NCI-H1436 (cell line): ENCODE data around the gene EFHC2.
"Not testable (repeated sequence)": the region's sequence is repeated elsewhere in the genome, so short reads cannot be mapped to it uniquely, and the experiment has no call there.

Experiments used
- DNase-seq: peaks from one replicate; lab custom pipeline; 2025; lab: John Stamatoyannopoulos, UW

The EFHC2 gene

GRCh38 chrX:44234116-44234515, 109.4 kb downstream of the EFHC2 start:
- no peak for DNase-seq

- no peak for DNase-seq
Measured at GRCh38 chrX:44232081-44232480, 111.4 kb downstream of the EFHC2 start.

- DNase-seq: no peak
Measured at GRCh38 chrX:44228621-44229020, 114.9 kb downstream of the EFHC2 start.

GRCh38 chrX:44227991-44228390, 115.5 kb downstream of the EFHC2 start:
- no peak for DNase-seq

GRCh38 chrX:44225667-44226066, 117.8 kb downstream of the EFHC2 start:
- no peak for DNase-seq

- DNase-seq: no peak
Measured at GRCh38 chrX:44224760-44225159, 118.7 kb downstream of the EFHC2 start.

GRCh38 chrX:44223150-44223549, 120.3 kb downstream of the EFHC2 start:
- no peak for DNase-seq

GRCh38 chrX:44218465-44218864, 125.0 kb downstream of the EFHC2 start:
- DNase-seq: no peak

- DNase-seq: no peak
Measured at GRCh38 chrX:44216171-44216570, 127.3 kb downstream of the EFHC2 start.

- no peak for DNase-seq
Measured at GRCh38 chrX:44203791-44204190, 139.7 kb downstream of the EFHC2 start.

GRCh38 chrX:44202596-44202995, 140.9 kb downstream of the EFHC2 start:
- no peak for DNase-seq

- DNase-seq: no peak
Measured at GRCh38 chrX:44189116-44189515, 154.4 kb downstream of the EFHC2 start.

- DNase-seq: not testable (repeated sequence)
Measured at GRCh38 chrX:44187915-44188314, 155.6 kb downstream of the EFHC2 start.

- DNase-seq: peak; percentile 12
Measured at GRCh38 chrX:44183329-44183728, 160.1 kb downstream of the EFHC2 start.

GRCh38 chrX:44178274-44179053, 165.0 kb downstream of the EFHC2 start:
- DNase-seq: no peak

- no peak for DNase-seq
Measured at GRCh38 chrX:44175455-44175854, 168.0 kb downstream of the EFHC2 start.

- DNase-seq: no peak
Measured at GRCh38 chrX:44174061-44174460, 169.4 kb downstream of the EFHC2 start.

GRCh38 chrX:44173219-44173618, 170.3 kb downstream of the EFHC2 start:
- DNase-seq: no peak

GRCh38 chrX:44167116-44167515, 176.4 kb downstream of the EFHC2 start:
- DNase-seq: no peak

GRCh38 chrX:44162964-44163475, 180.5 kb downstream of the EFHC2 start:
- DNase-seq: no peak

- no peak for DNase-seq
Measured at GRCh38 chrX:44157858-44158257, 185.6 kb downstream of the EFHC2 start.

- no peak for DNase-seq
Measured at GRCh38 chrX:44157283-44157682, 186.2 kb downstream of the EFHC2 start.

- DNase-seq: no peak
Measured at GRCh38 chrX:44156726-44157125, 186.7 kb downstream of the EFHC2 start.

GRCh38 chrX:44155126-44155525, 188.3 kb downstream of the EFHC2 start:
- DNase-seq: no peak
